Astrocyte (in vitro differentiated cells and primary cell): ENCODE measurements around the gene ARRB1.

Source experiments
- CTCF ChIP-seq: IDR thresholded peaks from 2 replicates; pipeline ENCODE4 v1.5.1; 2011; ENCODE audit warnings: low read depth, mild to moderate bottlenecking, inconsistent platforms, low read length, moderate library complexity; ENCODE audit not compliant: insufficient read depth
- EZH2 ChIP-seq: IDR thresholded peaks from 2 replicates; pipeline ENCODE4 v1.6.1; 2012; ENCODE audit warnings: mild to moderate bottlenecking, low read length, inconsistent platforms; ENCODE audit not compliant: insufficient read depth

- TF ChIP-seq CTCF (no peak), EZH2 (no peak)
Observed at GRCh38 chr11:75337195-75337654, 14.2 kb downstream of the ARRB1 start.
